OCI-LY7 (cell line): ENCODE results near the gene TMEM169. TPM values are rescaled to one million over a fixed set of nuclear protein-coding genes. Genes with fewer than 3 reads are reported as not detected.

Source experiments
- BruUV-seq: library from RNA; stranded (reverse); fragments of 400-500 nt; replicated peaks from 2 replicates; lab custom pipeline; 2021; lab: Mats Ljungman, UMichigan
- CTCF ChIA-PET: fragments of 300-600 bp; sonication (Branson Sonifier 250); formaldehyde crosslinking; loops from one replicate; lab custom pipeline; 2022; ENCODE audit warnings: antibody characterized with exemption; ENCODE audit not compliant: unreplicated experiment; lab: Charles Lee
- POLR2A ChIA-PET: fragments of 300-600 bp; sonication (Branson Sonifier 250); formaldehyde crosslinking; loops from one replicate; lab custom pipeline; 2022; ENCODE audit warnings: antibody characterized with exemption; lab: Charles Lee
- DNase-seq: peaks from one replicate; pipeline ENCODE4 v3.0.0-alpha.2; 2015; ENCODE audit warnings: low spot score
- H2AFZ ChIP-seq: fragments of 200-600 bp; sonication (generic), shearing (Covaris generic); 2 replicates; pipeline ENCODE4 v1.6.1; 2014; ENCODE audit warnings: mild to moderate bottlenecking, antibody characterized with exemption, low read length, moderate library complexity
- H3K27ac ChIP-seq: fragments of 200-600 bp; sonication (generic); 2 replicates; pipeline ENCODE4 v1.5.1; 2014; ENCODE audit warnings: mixed run types, low read depth, mild to moderate bottlenecking, moderate library complexity, low read length, inconsistent platforms; ENCODE audit not compliant: poor library complexity, severe bottlenecking
- H3K36me3 ChIP-seq: fragments of 200-600 bp; sonication (generic); 2 replicates; pipeline ENCODE4 v1.6.1; 2014; ENCODE audit warnings: mild to moderate bottlenecking, antibody characterized with exemption, low read length, moderate library complexity, mixed read lengths; ENCODE audit not compliant: insufficient read depth
- H3K4me1 ChIP-seq: fragments of 200-600 bp; sonication (generic); 2 replicates; pipeline ENCODE4 v1.5.1; 2014; ENCODE audit warnings: mild to moderate bottlenecking, low read length; ENCODE audit not compliant: insufficient read depth, poor library complexity, severe bottlenecking
- H3K4me2 ChIP-seq: fragments of 200-600 bp; sonication (generic); 2 replicates; pipeline ENCODE4 v1.6.1; 2014; ENCODE audit warnings: mild to moderate bottlenecking, low read length
- H3K4me3 ChIP-seq: fragments of 200-600 bp; sonication (generic); 2 replicates; pipeline ENCODE4 v1.5.1; 2014; ENCODE audit warnings: mild to moderate bottlenecking, low read depth, low read length; ENCODE audit not compliant: poor library complexity, severe bottlenecking
- H3K79me2 ChIP-seq: fragments of 200-600 bp; sonication (generic); 2 replicates; pipeline ENCODE4 v1.6.1; 2016; ENCODE audit warnings: low read depth, mild to moderate bottlenecking, low read length, moderate library complexity, mixed read lengths; ENCODE audit not compliant: insufficient read depth
- H3K9me2 ChIP-seq: fragments of 200-600 bp; sonication (generic); 2 replicates; pipeline ENCODE4 v1.6.1; 2016; ENCODE audit warnings: mild to moderate bottlenecking, low read length, mixed read lengths; ENCODE audit not compliant: insufficient read depth
- H3K9me3 ChIP-seq: fragments of 200-600 bp; sonication (generic); 2 replicates; pipeline ENCODE4 v1.6.1; 2014; ENCODE audit warnings: mild to moderate bottlenecking, mixed run types, low read length, mixed read lengths
- H4K20me1 ChIP-seq: fragments of 200-600 bp; sonication (generic); 2 replicates; pipeline ENCODE4 v1.6.1; 2014; ENCODE audit warnings: mild to moderate bottlenecking, antibody characterized with exemption, low read length, moderate library complexity, mixed read lengths; ENCODE audit not compliant: insufficient read depth
- EZH2phosphoT487 ChIP-seq: fragments of 200-600 bp; sonication (generic); IDR thresholded peaks from 2 replicates; pipeline ENCODE4 v1.6.1; 2018; ENCODE audit warnings: low read depth, borderline replicate concordance, mild to moderate bottlenecking, mixed run types, antibody characterized with exemption, low read length, moderate library complexity, mixed read lengths
- intact Hi-C: fragments of 100-400 bp; cut with micrococcal nuclease; formaldehyde crosslinking; loops from one replicate; pipeline ENCODE4 v1.10.0; 2022; ENCODE audit not compliant: unreplicated experiment
- total RNA-seq, 2 experiments: library from RNA; depleted of rRNA in 1 of 2; stranded (reverse); fragments of >200 nt in 1 of 2; shearing (Covaris generic) in 1 of 2; gene quantifications; 2 replicates each; pipeline ENCODE4 v1.2.3, GENCODE V29; 2014 to 2022
- TF ChIP-seq, protein P1 (sequence below): fragments of 200-600 bp; sonication (generic); conservative IDR thresholded peaks from 2 replicates; pipeline ENCODE4 v1.5.1; 2014; ENCODE audit warnings: mild to moderate bottlenecking, antibody characterized with exemption, low read length, moderate library complexity, mixed read lengths

Gene TMEM169
- total RNA-seq, 2 experiments from 2014 or later, result 0.09 to 0.42 TPM

DNA sequence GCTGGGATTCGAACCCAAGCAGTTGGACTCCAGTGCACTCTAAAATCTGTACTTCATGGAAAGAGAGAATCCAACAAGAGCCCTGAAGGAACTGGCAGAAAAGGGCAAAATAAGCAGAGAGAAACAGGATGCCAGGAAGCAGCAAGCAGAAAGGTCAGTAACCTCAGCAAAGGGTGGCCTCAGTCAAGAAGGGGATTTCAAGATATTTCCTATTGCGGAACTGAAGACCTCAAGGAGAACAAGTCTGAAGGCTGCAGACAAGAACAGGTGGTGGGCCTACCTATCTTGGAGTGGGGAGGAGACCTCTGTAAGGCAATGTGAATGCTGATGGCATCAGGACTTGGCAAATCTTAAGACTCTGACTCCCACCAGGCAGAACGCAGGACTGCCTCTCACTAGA is 48.3 kb upstream of the TMEM169 start:
- CTCF ChIA-PET, result no interaction called here
- no peaks in the 10 kb centered on the region for H4K20me1 ChIP-seq
- H3K79me2 ChIP-seq, result no peaks in the 10 kb centered on the region
- no peaks in the 10 kb centered on the region for H3K9me3 ChIP-seq
- no TSS peak for BruUV-seq
- H2AFZ ChIP-seq, result no peak overlapping the region
- no peak overlapping the region for H3K4me3 ChIP-seq
- H3K4me1 ChIP-seq, result no peaks in the 10 kb centered on the region
- H3K27ac ChIP-seq, result no peak overlapping the region
- H3K9me2 ChIP-seq, result no peaks in the 10 kb centered on the region
- no peak for DNase-seq
- H3K36me3 ChIP-seq, result no peaks in the 10 kb centered on the region
- no peak overlapping the region for H3K4me2 ChIP-seq
- TF ChIP-seq, protein P1, sequence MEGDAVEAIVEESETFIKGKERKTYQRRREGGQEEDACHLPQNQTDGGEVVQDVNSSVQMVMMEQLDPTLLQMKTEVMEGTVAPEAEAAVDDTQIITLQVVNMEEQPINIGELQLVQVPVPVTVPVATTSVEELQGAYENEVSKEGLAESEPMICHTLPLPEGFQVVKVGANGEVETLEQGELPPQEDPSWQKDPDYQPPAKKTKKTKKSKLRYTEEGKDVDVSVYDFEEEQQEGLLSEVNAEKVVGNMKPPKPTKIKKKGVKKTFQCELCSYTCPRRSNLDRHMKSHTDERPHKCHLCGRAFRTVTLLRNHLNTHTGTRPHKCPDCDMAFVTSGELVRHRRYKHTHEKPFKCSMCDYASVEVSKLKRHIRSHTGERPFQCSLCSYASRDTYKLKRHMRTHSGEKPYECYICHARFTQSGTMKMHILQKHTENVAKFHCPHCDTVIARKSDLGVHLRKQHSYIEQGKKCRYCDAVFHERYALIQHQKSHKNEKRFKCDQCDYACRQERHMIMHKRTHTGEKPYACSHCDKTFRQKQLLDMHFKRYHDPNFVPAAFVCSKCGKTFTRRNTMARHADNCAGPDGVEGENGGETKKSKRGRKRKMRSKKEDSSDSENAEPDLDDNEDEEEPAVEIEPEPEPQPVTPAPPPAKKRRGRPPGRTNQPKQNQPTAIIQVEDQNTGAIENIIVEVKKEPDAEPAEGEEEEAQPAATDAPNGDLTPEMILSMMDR, result no peak
- no peak for TF ChIP-seq EZH2phosphoT487
- POLR2A ChIA-PET, result interaction anchor here (0.9 to 1.8 kb wide), 4 partner anchors 8 to 17 kb away, joined by 3 to 5 read pairs (median 4); no protein-coding TSS in a partner anchor
- intact Hi-C loops, result no loop called here

DNA sequence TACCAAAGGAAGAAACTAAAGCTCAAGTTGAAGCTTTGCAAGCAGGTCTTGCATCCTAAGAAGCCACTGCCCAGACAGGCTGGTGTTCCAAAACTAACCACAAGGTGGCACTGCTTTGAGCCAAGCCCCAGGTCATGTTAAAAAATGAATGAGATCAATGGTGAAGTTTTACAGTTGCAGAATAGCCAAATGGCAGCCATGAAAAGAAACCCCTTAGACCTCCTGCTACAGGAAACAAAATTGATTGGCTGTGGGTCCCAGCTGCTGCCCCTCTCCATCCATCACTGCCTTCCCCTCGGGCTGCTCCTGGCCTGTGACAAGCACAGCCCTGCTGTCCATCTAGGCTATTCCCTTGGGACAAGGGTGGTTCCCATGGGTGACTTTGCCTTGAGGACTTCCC is 47.7 kb upstream of the TMEM169 start:
- POLR2A ChIA-PET, result interaction anchor here (0.6 to 0.9 kb wide), 2 partner anchors 9 to 22 kb away, joined by 4 to 5 read pairs; no protein-coding TSS in a partner anchor
- TF ChIP-seq, protein P1, result peak; percentile 92
- TF ChIP-seq EZH2phosphoT487, result no peak
- DNase-seq, result peak; percentile 69
- no peaks in the 10 kb centered on the region for H3K4me1 ChIP-seq
- no peak overlapping the region for H3K4me3 ChIP-seq
- no peak overlapping the region for H2AFZ ChIP-seq
- CTCF ChIA-PET, result no interaction called here
- H3K36me3 ChIP-seq, result no peaks in the 10 kb centered on the region
- H3K9me2 ChIP-seq, result no peaks in the 10 kb centered on the region
- no TSS peak for BruUV-seq
- no peak overlapping the region for H3K4me2 ChIP-seq
- no peaks in the 10 kb centered on the region for H3K79me2 ChIP-seq
- no peaks in the 10 kb centered on the region for H4K20me1 ChIP-seq
- no peaks in the 10 kb centered on the region for H3K9me3 ChIP-seq
- intact Hi-C loops, result no loop called here
- H3K27ac ChIP-seq, result no peak overlapping the region

DNA sequence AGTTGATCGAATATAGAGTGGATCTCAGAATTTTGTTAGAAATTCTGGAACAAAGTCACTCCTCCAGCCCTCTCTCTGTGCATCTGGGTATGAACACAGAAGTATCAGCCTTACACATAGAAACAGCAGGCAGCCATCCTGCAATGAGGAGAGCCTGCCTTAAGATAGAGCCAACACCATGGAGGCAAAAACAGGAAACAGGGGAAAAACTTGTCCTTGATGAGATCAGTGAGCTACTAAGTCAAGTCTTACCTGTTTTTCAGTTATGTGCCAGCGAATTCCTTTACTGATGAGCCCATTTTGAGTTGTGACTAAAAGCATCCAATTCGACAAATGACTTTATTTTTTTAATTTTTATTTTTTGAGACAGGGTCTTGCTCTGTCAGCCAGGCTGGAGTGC is 41.8 kb upstream of the TMEM169 start:
- Histone ChIP-seq H3K79me2 (no peaks in the 10 kb centered on the region), H3K36me3 (no peaks in the 10 kb centered on the region), H3K9me3 (no peaks in the 10 kb centered on the region), H3K4me2 (no peak overlapping the region), H4K20me1 (no peaks in the 10 kb centered on the region), H3K4me1 (no peaks in the 10 kb centered on the region), H3K4me3 (no peak overlapping the region), H3K27ac (no peak overlapping the region), H2AFZ (no peak overlapping the region), H3K9me2 (no peaks in the 10 kb centered on the region)
- CTCF ChIA-PET, result no interaction called here
- no peak for TF ChIP-seq EZH2phosphoT487
- TF ChIP-seq, protein P1, result no peak
- no TSS peak for BruUV-seq
- no peak for DNase-seq
- intact Hi-C loops, result no loop called here
- POLR2A ChIA-PET, result no interaction called here
